Ovary (tissue), 9 donors: Measurements from ENCODE around the gene LTO1. TPM values are rescaled to one million over a fixed set of nuclear protein-coding genes. Genes with fewer than 3 reads are reported as not detected.

Source experiments
- DNase-seq, 5 donors: peaks; one replicate each; pipeline ENCODE4 v3.0.0-alpha.2; 2019 to 2020
- H3K27ac ChIP-seq, 2 donors: fragments of 200-600 bp; one replicate each; pipeline versions ENCODE4 v1.5.1 to v1.8.0; 2019 to 2022
- H3K27me3 ChIP-seq: fragments of 200-600 bp; one replicate; pipeline ENCODE4 v1.8.0; 2022
- H3K36me3 ChIP-seq: fragments of 200-600 bp; sonication (generic); one replicate; pipeline ENCODE4 v1.5.1; 2019
- H3K4me1 ChIP-seq: one replicate; pipeline ENCODE4 v1.8.1; 2013; ENCODE audit warnings: mild to moderate bottlenecking, moderate library complexity; ENCODE audit not compliant: insufficient read depth
- H3K4me3 ChIP-seq: fragments of 200-600 bp; sonication (generic); one replicate; pipeline ENCODE4 v1.5.1; 2017
- H3K9me3 ChIP-seq, 2 donors: fragments of 200-600 bp in 1 of 2; sonication (generic) in 1 of 2; one replicate each; pipeline versions ENCODE4 v1.5.1 to v1.8.1; 2013 to 2019; ENCODE audit warnings: mild to moderate bottlenecking in 1 of 2, moderate library complexity in 1 of 2
- CTCF ChIP-seq, 3 donors: fragments of 450-650 bp in 2 of 3; fragments of 200-600 bp in 1 of 3; IDR thresholded peaks; one replicate each; pipeline versions ENCODE4 v1.5.1 to v1.8.0; 2016 to 2022; ENCODE audit warnings: antibody characterized with exemption in 3 of 3, mild to moderate bottlenecking in 1 of 3
- EP300 ChIP-seq: sonication (generic); formaldehyde crosslinking; IDR thresholded peaks from one replicate; pipeline ENCODE4 v1.6.1; 2017; ENCODE audit warnings: antibody characterized with exemption
- POLR2A ChIP-seq: fragments of 450-650 bp; IDR thresholded peaks from one replicate; pipeline ENCODE4 v1.6.1; 2017; ENCODE audit warnings: antibody characterized with exemption, mild to moderate bottlenecking, moderate library complexity
- WGBS, 3 donors: extraction: QIAGEN DNeasy Blood & Tissue Kit in 1 of 3; methylation state at CpG; one replicate each; pipeline versions ENCODE4 v1.1.5 to v1.1.7; 2013 to 2017; 5-methylcytosine and 5-hydroxymethylcytosine counted together
- intact Hi-C, 4 donors: fragments of 100-400 bp; cut with DNase I; formaldehyde crosslinking; loops; one replicate each; pipeline versions ENCODE4 v1.11.0 to v1.15.1; 2022 to 2023
- polyA plus RNA-seq, 2 donors: library from polyadenylated mRNA; stranded (reverse); fragments of 200-250 nt in 1 of 2; fragments of 350-450 nt in 1 of 2; fragmentation: Illumina TruSeq in 1 of 2; extraction: RNeasy Lipid Tissue Mini Kit (QIAGEN cat#74804) in 1 of 2; gene quantifications; one replicate each; pipeline ENCODE4 v1.2.3, GENCODE V29; 2013 to 2014
- total RNA-seq, 7 donors: library from RNA; depleted of rRNA in 2 of 7; stranded (reverse); fragments of >200 nt in 2 of 7; fragmentation: NEBNext Ultra II Directional in 3 of 7; extraction: Animal tissue kit (Norgen Biotek cat#: 25700) in 3 of 7; gene quantifications; one replicate each; pipeline versions ENCODE4 v1.1.0 to v1.2.4, GENCODE V29; 2016 to 2023
- donor health status: DM: no; HTN: no; CAD: no; lungs with moderate emphysema.
- donor health status: DM: no; HTN: no; CAD: no.
- donor health status: Bipolar disorder and iron deficiency.
- donor health status: DM: yes; HTN: yes; CAD: no.
- donor health status: DM: no; HTN: no; CAD: no.
- donor health status: DM: yes; HTN: yes; CAD: no.

LTO1 gene
- total and polyA plus RNA-seq, 9 donors, result 13.4 to 29.9 (median 19.8) TPM

- Histone ChIP-seq H3K27me3 (no peaks in the 10 kb centered on the region), H3K27ac (no peak overlapping the region), H3K36me3 (no peaks in the 10 kb centered on the region), H3K4me3 (no peak overlapping the region), H3K9me3 (no peaks in the 10 kb centered on the region), H3K4me1 (no peaks in the 10 kb centered on the region)
- intact Hi-C loops, result no loop called here
- peak in 1 of 5 donors; percentile 17 for DNase-seq
- TF ChIP-seq CTCF (IDR thresholded peaks at IDR 0.05) (no peak), EP300 (no peak), POLR2A (no peak)
- 81 to 83% (median 82%) methylated on average over 16 of the region's 16 CpGs for WGBS, 3 donors
These were observed 13.0 kb downstream of the LTO1 start for GRCh38 chr11:69662021-69662698.

- Histone ChIP-seq H3K4me3 (no peak overlapping the region), H3K4me1 (no peaks in the 10 kb centered on the region), H3K36me3 (no peaks in the 10 kb centered on the region), H3K27ac (no peak overlapping the region), H3K27me3 (no peaks in the 10 kb centered on the region), H3K9me3 (no peaks in the 10 kb centered on the region)
- 70 to 87% (median 76%) methylated on average over 10 of the region's 10 CpGs for whole genome bisulfite sequencing, 3 donors
- intact Hi-C loops, result no loop called here
- TF ChIP-seq EP300 (no peak), POLR2A (no peak), CTCF (IDR thresholded peaks at IDR 0.05) (no peak)
- peak in 1 of 5 donors; percentile 10 for DNase-seq
These were observed 13.8 kb downstream of the LTO1 start for GRCh38 chr11:69661413-69661715.

DNA sequence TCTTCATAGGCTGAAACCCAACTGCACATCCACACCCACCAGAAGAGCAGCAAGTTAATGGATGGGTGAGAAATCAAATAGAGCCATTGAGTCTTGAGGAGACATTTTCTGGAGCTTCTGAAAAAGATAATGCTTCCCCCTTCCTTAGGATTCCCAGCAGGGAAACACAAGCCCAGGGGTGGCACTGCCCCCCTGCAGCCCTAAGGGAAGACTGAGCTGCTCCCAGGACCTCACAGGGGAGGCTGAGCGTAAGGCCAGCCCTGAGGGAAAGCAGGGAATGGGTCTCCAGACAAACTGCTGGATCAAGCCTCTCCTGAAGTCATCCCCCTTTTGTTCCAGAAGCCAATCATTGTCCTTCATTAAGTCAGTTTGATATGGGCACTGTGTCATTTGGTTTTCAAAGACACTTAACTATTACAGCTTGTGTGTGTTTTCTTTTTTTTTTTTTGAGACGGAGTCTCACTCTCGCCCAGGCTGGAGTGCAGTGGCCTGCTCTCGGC is 15.1 kb downstream of the LTO1 start:
- Histone ChIP-seq H3K36me3 (no peaks in the 10 kb centered on the region), H3K27me3 (no peaks in the 10 kb centered on the region), H3K9me3 (no peaks in the 10 kb centered on the region), H3K27ac (no peak overlapping the region), H3K4me3 (no peak overlapping the region), H3K4me1 (no peaks in the 10 kb centered on the region)
- no peak for TF ChIP-seq EP300
- TF ChIP-seq CTCF (IDR thresholded peaks at IDR 0.05), result no peak
- TF ChIP-seq POLR2A, result no peak
- intact Hi-C loops, result no loop called here
- WGBS, 3 donors, result 86 to 93% (median 86%) methylated on average over 4 of the region's 4 CpGs
- DNase-seq, result peak in 1 of 5 donors; percentile 5

- no peak for DNase-seq
- TF ChIP-seq CTCF (IDR thresholded peaks at IDR 0.05), result no peak
- no peak for TF ChIP-seq EP300
- no peak for TF ChIP-seq POLR2A
- intact Hi-C loops, result no loop called here
- H3K27ac ChIP-seq, result no peak overlapping the region
- 85 to 86% (median 85%) methylated on average over 12 of the region's 12 CpGs for WGBS, 3 donors
- no peaks in the 10 kb centered on the region for H3K36me3 ChIP-seq
- no peak overlapping the region for H3K4me3 ChIP-seq
- H3K9me3 ChIP-seq, result no peaks in the 10 kb centered on the region
- no peaks in the 10 kb centered on the region for H3K27me3 ChIP-seq
- H3K4me1 ChIP-seq, result no peaks in the 10 kb centered on the region
These were observed 15.6 kb downstream of the LTO1 start for GRCh38 chr11:69659591-69659990.
